B cell (primary cell): ENCODE measurements around the gene CRTAC1. TPM values are rescaled to one million over a fixed set of nuclear protein-coding genes. Genes with fewer than 3 reads are reported as not detected.

Experiments
- ATAC-seq: fragments of 200-7000 bp; cut with Tn5 transposase; one replicate; pipeline ENCODE4 v1.10.0; 2021; ENCODE audit warnings: low read depth, mild to moderate bottlenecking, moderate number of reproducible peaks, moderate library complexity
- CTCF ChIA-PET: fragments of 350-600 bp; sonication (Branson Sonifier 250); formaldehyde crosslinking; loops from one replicate; lab custom pipeline; 2021; ENCODE audit warnings: antibody characterized with exemption, inconsistent platforms; lab: Charles Lee
- POLR2A ChIA-PET: fragments of 350-600 bp; sonication (Branson Sonifier 250); formaldehyde crosslinking; loops from one replicate; lab custom pipeline; 2021; ENCODE audit warnings: antibody characterized with exemption; lab: Charles Lee
- DNase-seq: peaks from one replicate; pipeline ENCODE4 v3.0.0; 2013
- H2AFZ ChIP-seq: 2 replicates; pipeline ENCODE4 v1.6.1; 2012; ENCODE audit warnings: mild to moderate bottlenecking, low read depth, low read length; ENCODE audit not compliant: insufficient read depth, poor library complexity, severe bottlenecking
- H3K27ac ChIP-seq, 2 donors: 1 replicate in 1 of 2; 2 replicates in 1 of 2; pipeline ENCODE4 v1.5.1; 2012 to 2013; ENCODE audit warnings: low read length in 2 of 2, mild to moderate bottlenecking in 2 of 2, moderate library complexity in 1 of 2
- H3K27me3 ChIP-seq, 4 experiments: fragments of 200-600 bp in 1 of 4; sonication (generic) in 1 of 4; replicated peaks in 1 of 4; 1 replicate in 2 of 4; 2 replicates in 2 of 4; pipeline versions ENCODE4 v1.6.1 to v1.7.0; 2013 to 2016; ENCODE audit warnings: low read length in 3 of 4, mild to moderate bottlenecking in 2 of 4, mixed read lengths in 1 of 4, moderate library complexity in 1 of 4; ENCODE audit not compliant: insufficient read depth in 4 of 4, control insufficient read depth in 3 of 4; ENCODE audit errors: control extremely low read depth in 1 of 4
- H3K36me3 ChIP-seq, 2 experiments: replicated peaks in 1 of 2; 1 replicate in 1 of 2; 2 replicates in 1 of 2; pipeline versions ENCODE4 v1.6.1 to v1.7.1; 2013; ENCODE audit warnings: low read length in 1 of 2; ENCODE audit not compliant: insufficient read depth in 2 of 2, control insufficient read depth in 1 of 2; ENCODE audit errors: control extremely low read depth in 1 of 2, extremely low read depth in 1 of 2
- H3K4me1 ChIP-seq, 2 donors: fragments of 200-600 bp in 1 of 2; sonication (generic) in 1 of 2; 1 replicate in 1 of 2; 2 replicates in 1 of 2; pipeline versions ENCODE4 v1.5.1 to v1.6.1; 2013 to 2017; ENCODE audit warnings: low read length in 2 of 2; ENCODE audit not compliant: control insufficient read depth in 2 of 2, insufficient read depth in 2 of 2
- H3K4me2 ChIP-seq: replicated peaks from 2 replicates; pipeline ENCODE3; 2012; ENCODE audit warnings: mild to moderate bottlenecking, low read depth, low read length; ENCODE audit not compliant: poor library complexity, severe bottlenecking
- H3K4me3 ChIP-seq, 5 experiments: fragments of 200-600 bp in 1 of 5; sonication (generic) in 1 of 5; 1 replicate in 3 of 5; 2 replicates in 2 of 5; pipeline versions ENCODE4 v1.5.1 to v1.7.0; 2011 to 2016; ENCODE audit warnings: low read length in 4 of 5, mild to moderate bottlenecking in 4 of 5, low read depth in 2 of 5, control low read depth in 1 of 5, moderate library complexity in 1 of 5; ENCODE audit not compliant: insufficient read depth in 1 of 5; ENCODE audit errors: control extremely low read depth in 1 of 5, extremely low read depth in 1 of 5
- H3K79me2 ChIP-seq: fragments of 200-600 bp; sonication (generic); one replicate; pipeline ENCODE4 v1.6.0; 2016; ENCODE audit warnings: low read length; ENCODE audit not compliant: control insufficient read depth, insufficient read depth
- H3K9ac ChIP-seq: fragments of 200-600 bp; sonication (generic); 2 replicates; pipeline ENCODE4 v1.6.1; 2017; ENCODE audit warnings: mild to moderate bottlenecking, low read length, moderate library complexity
- H3K9me3 ChIP-seq, 3 donors: one replicate each; pipeline versions ENCODE4 v1.6.1 to v1.7.1; 2013; ENCODE audit warnings: low read length in 2 of 3; ENCODE audit not compliant: control insufficient read depth in 2 of 3, insufficient read depth in 1 of 3; ENCODE audit errors: control extremely low read depth in 1 of 3
- H4K20me1 ChIP-seq: 2 replicates; pipeline ENCODE4 v1.6.0; 2012; ENCODE audit warnings: mild to moderate bottlenecking, low read length; ENCODE audit not compliant: insufficient read depth, control insufficient read depth, poor library complexity, severe bottlenecking
- H3K27ac Mint-ChIP-seq: one replicate; pipeline ENCODE4 v1.8.0; 2021; ENCODE audit warnings: mixed read lengths
- H3K27me3 Mint-ChIP-seq: one replicate; pipeline ENCODE4 v1.8.0; 2021; ENCODE audit warnings: mixed read lengths
- H3K4me1 Mint-ChIP-seq: one replicate; pipeline ENCODE4 v1.8.0; 2021; ENCODE audit warnings: mixed read lengths
- H3K4me3 Mint-ChIP-seq: one replicate; pipeline ENCODE4 v1.8.0; 2021; ENCODE audit warnings: mixed read lengths
- H3K9me3 Mint-ChIP-seq: one replicate; pipeline ENCODE4 v1.8.0; 2022; ENCODE audit warnings: mixed read lengths; ENCODE audit not compliant: insufficient read depth
- EZH2 ChIP-seq: IDR thresholded peaks from 2 replicates; pipeline ENCODE4 v1.6.1; 2012; ENCODE audit warnings: borderline replicate concordance, low read depth, mild to moderate bottlenecking, moderate library complexity, low read length; ENCODE audit not compliant: insufficient read depth, poor library complexity, severe bottlenecking
- WGBS: methylation state at CpG from one replicate; pipeline ENCODE4 v1.1.5; 2013; ENCODE audit warnings: missing lambda C conversion rate; ENCODE audit not compliant: insufficient coverage; 5-methylcytosine and 5-hydroxymethylcytosine counted together
- intact Hi-C: fragments of 100-400 bp; cut with micrococcal nuclease; formaldehyde crosslinking; loops from one replicate; pipeline ENCODE4 v1.10.0; 2022
- polyA plus RNA-seq: library from polyadenylated mRNA; depleted of rRNA; stranded (reverse); fragments of >200 nt; gene quantifications from 2 replicates; pipeline ENCODE4 v1.2.3, GENCODE V29; 2012
- total RNA-seq, 2 donors: library from RNA; stranded (reverse); fragments of 120-200 nt in 1 of 2; gene quantifications; 1 replicate in 1 of 2; 2 replicates in 1 of 2; pipeline versions ENCODE4 v1.2.3 to v1.2.4, GENCODE V29; 2013 to 2022
- TF ChIP-seq, protein P1 (sequence below): fragments of 200-600 bp; IDR thresholded peaks from one replicate; pipeline ENCODE4 v1.8.0; 2022; ENCODE audit warnings: antibody characterized with exemption, mild to moderate bottlenecking

Gene CRTAC1
- total and polyA plus RNA-seq, 2 donors (not counting 1 experiment from before 2014, with no cell fraction given): not detected

DNA sequence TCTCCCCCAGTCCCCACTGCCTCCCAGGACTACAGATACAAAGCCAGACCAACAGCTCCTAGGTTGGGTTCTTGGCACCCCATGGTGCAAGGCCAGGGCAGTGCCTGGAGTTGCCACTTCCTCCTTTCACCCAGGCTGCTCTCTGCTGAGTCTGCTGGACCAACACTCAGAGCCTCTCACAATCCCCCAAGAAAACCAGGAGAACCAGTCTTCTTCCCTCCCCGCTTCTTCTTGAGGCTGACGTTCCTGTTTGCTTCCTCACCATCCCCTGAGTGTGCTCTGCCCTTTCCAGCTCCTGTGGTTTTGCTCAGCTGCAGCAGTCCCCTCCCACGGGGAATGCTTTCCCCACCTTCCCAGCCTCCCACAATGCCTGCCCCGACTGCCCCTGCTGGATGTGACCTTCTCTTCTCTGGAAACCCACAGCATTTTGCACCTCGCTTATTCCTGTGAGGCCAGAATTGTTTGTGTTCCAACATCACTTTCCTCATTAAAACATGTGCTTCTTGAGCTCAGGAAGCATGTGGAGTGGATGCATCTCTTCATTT, 90.9 kb downstream of the CRTAC1 start:
- no peak for TF ChIP-seq EZH2
- H3K27ac ChIP-seq: no peak overlapping the region
- no peak overlapping the region for H2AFZ ChIP-seq
- H3K9me3 Mint-ChIP-seq: no peaks in the 10 kb centered on the region
- H3K27ac Mint-ChIP-seq: no peak overlapping the region
- H3K9me3 ChIP-seq: peaks cover 0 to 4% (median 0%) of the 10 kb centered on the region in 3 donors
- H3K4me1 Mint-ChIP-seq: no peaks in the 10 kb centered on the region
- peaks cover 30% of the 10 kb centered on the region for H3K27me3 Mint-ChIP-seq
- POLR2A ChIA-PET: no interaction called here
- CTCF ChIA-PET: no interaction called here
- 42% methylated on average over 5 of the region's 5 CpGs for WGBS
- H3K9ac ChIP-seq: no peak overlapping the region
- H3K36me3 ChIP-seq: no peaks in the 10 kb centered on the region
- no peaks in the 10 kb centered on the region for H4K20me1 ChIP-seq
- no peak for ATAC-seq
- DNase-seq: no peak
- H3K4me1 ChIP-seq: no peaks in the 10 kb centered on the region
- no peak overlapping the region for H3K4me3 ChIP-seq
- H3K79me2 ChIP-seq: no peaks in the 10 kb centered on the region
- peaks cover 0 to 10% (median 0%) of the 10 kb centered on the region in 4 experiments for H3K27me3 ChIP-seq
- intact Hi-C loops: no loop called here
- no peak overlapping the region for H3K4me3 Mint-ChIP-seq
- no peak overlapping the region for H3K4me2 ChIP-seq

DNA sequence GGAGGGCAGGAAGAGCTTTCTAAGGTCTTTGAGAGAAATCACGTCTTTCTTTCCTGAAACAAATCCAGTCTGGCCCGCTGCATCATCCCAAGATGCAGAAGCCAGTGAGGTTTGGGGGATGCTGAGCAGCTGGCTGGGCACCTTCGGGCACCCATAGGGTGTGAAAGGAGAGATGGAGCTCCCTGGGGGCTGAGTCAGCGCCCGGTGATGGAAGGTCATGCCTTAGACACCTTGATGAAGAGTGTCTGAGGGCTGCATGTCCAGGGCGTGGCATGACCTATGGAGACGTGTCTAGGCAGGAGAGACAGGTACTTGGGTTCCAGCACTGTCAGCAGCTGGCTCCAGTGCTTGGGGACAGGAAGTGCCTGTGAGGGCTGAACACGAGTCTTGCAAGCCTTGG, 92.5 kb downstream of the CRTAC1 start:
- intact Hi-C loops: no loop called here
- no peak for DNase-seq
- H3K27me3 Mint-ChIP-seq: peaks cover 34% of the 10 kb centered on the region
- no peaks in the 10 kb centered on the region for H3K4me1 Mint-ChIP-seq
- POLR2A ChIA-PET: no interaction called here
- 78% methylated on average over 7 of the region's 8 CpGs for WGBS
- Histone ChIP-seq H3K9me3 (no peaks in the 10 kb centered on the region), H3K79me2 (no peaks in the 10 kb centered on the region), H3K4me2 (no peak overlapping the region), H3K4me1 (no peaks in the 10 kb centered on the region), H3K4me3 (no peak overlapping the region), H3K36me3 (no peaks in the 10 kb centered on the region), H3K9ac (no peak overlapping the region), H2AFZ (no peak overlapping the region), H3K27ac (no peak overlapping the region), H3K27me3 (peaks cover 0 to 10% (median 0%) of the 10 kb centered on the region in 4 experiments), H4K20me1 (no peaks in the 10 kb centered on the region)
- no peak overlapping the region for H3K4me3 Mint-ChIP-seq
- CTCF ChIA-PET: no interaction called here
- H3K9me3 Mint-ChIP-seq: no peaks in the 10 kb centered on the region
- TF ChIP-seq, protein P1, sequence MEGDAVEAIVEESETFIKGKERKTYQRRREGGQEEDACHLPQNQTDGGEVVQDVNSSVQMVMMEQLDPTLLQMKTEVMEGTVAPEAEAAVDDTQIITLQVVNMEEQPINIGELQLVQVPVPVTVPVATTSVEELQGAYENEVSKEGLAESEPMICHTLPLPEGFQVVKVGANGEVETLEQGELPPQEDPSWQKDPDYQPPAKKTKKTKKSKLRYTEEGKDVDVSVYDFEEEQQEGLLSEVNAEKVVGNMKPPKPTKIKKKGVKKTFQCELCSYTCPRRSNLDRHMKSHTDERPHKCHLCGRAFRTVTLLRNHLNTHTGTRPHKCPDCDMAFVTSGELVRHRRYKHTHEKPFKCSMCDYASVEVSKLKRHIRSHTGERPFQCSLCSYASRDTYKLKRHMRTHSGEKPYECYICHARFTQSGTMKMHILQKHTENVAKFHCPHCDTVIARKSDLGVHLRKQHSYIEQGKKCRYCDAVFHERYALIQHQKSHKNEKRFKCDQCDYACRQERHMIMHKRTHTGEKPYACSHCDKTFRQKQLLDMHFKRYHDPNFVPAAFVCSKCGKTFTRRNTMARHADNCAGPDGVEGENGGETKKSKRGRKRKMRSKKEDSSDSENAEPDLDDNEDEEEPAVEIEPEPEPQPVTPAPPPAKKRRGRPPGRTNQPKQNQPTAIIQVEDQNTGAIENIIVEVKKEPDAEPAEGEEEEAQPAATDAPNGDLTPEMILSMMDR: no peak
- no peak for TF ChIP-seq EZH2
- no peak for ATAC-seq
- H3K27ac Mint-ChIP-seq: no peak overlapping the region
